Central memory CD4-positive, alpha-beta T cell (primary cell): ENCODE measurements around the gene S100B.
"Not testable (repeated sequence)": the region's sequence is repeated elsewhere in the genome, so short reads cannot be mapped to it uniquely, and the experiment has no call there.

Source experiments
- DNase-seq: peaks from one replicate; pipeline ENCODE4 v3.0.0; 2022
- total RNA-seq, 3 experiments: gene quantifications; one replicate each; lab custom pipeline; 2026; lab: John Stamatoyannopoulos, UW

The S100B gene
- 0 to 0.19 (median 0) reads per million in 3 experiments for total RNA-seq

GRCh38 chr21:46604975-46605766, at the start of gene S100B:
S100B (minus strand) TSS chr21:46605082; CDS start chr21:46602415, 2,667 bp downstream.
- DNase-seq = no peak

GRCh38 chr21:46651121-46651520, 46.2 kb upstream of the S100B start:
- no peak for DNase-seq

DNA sequence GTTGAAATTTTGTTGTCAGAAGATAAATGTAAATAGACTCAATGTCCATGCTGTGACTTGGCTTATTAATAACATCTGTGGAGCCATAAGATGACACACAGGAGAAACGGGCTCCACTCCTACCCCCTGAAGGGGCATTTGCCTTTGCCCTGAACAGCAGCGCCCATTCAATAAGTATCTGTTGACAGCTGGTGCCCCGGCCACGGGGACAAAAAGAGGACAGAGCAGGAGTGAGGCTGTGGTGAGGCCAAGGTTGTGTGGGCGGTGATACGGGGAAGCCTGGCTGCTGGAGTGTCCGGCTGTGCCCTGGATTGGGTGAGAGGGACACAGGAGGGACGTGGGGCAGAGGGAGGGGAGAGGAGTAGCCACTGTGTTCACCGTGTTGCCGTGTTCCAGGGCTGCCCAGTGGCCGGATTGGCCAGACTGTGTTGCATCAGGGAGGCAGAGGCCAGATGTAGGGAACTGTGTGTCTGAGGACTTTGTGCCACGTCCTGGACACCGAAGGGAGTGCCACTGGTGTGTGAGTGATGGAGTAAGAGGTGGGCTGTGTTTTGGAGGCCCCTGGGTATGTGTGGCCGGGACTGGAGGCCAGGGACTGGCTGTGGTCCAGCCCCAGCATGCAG, 45.7 kb upstream of the S100B start:
- no peak for DNase-seq

DNA sequence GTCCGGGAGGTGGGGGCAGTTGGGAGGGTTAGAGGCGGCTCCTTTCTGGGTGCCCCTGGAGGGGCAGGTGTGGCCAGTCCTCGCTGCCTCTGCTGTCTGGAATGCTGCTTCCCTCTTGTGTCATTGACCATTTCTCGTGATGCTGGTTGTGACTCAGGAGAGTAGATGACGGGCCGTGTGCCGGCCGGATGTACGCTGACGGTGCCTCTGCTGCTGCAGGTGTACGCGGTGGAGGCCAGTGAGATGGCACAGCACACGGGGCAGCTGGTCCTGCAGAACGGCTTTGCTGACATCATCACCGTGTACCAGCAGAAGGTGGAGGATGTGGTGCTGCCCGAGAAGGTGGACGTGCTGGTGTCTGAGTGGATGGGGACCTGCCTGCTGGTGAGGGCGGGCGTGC, 44.5 kb upstream of the S100B start:
- no peak for DNase-seq

GRCh38 chr21:46648539-46648938, 43.7 kb upstream of the S100B start:
- no peak for DNase-seq

DNA sequence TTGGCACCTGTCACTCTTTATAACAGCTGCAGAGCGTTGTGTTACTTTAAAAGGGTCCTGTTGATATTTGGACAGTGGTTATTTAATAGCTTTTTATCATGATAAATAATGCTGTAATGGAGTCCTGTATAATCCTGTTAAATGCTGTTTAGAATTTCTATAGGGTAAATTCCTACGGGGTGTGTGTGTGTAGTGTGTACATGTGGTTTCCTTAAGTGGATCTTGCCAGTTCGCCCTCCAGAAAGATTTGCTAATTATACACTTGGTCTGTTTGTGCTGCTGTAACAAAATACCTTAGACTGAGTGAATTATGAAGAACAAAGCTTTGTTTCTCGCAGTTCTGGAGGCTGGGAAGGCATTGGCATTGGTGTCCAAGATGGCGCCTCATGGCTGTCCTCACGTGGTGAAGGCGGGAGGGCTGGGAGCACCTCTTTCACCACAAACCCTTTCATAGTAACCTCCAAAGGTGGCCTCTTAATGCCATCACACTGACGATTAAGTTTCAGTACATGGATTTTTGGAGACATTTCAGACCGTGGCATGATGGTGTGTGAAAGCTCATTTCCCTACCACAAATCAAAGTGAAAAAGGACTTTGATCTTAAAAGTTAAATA, 41.8 kb upstream of the S100B start:
- DNase-seq = no peak

GRCh38 chr21:46645840-46646239, 41.0 kb upstream of the S100B start:
- DNase-seq = no peak

DNA sequence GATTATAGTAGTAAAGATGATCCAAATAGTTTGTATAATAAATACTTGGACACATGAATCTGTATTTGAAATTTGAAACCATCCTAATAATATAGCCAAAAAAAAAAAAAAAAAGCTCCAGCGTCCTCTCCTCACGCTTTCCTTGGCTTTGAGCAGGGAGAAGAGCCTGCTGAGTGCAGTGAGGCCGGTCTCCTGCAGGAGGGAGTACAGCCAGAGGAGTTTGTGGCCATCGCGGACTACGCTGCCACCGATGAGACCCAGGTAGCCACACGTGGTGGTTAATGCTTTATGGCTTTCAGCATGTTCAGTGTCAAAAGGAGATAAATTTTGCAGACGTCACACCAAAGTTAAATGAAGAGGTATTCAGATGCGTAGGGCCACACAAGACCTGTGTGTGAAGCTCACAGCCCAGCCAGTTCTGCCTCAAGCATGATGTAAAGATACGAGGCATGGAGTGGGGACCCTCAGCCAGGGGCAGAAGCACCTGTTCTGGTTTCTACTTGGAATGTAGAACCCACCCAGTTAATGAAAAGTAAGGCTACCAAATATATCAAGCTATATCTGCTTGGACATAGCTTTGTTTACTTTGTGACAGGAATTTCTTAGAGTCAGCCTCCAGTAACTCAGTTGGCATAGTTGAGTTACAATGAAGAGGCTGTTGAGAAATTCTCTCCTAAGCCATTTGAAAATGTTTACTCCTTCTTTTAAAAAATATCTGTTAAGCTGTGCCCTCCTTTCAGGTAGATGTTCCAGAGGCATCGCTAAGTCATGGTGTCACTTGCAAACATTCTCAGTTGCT, 38.7 kb upstream of the S100B start:
- no peak for DNase-seq

DNA sequence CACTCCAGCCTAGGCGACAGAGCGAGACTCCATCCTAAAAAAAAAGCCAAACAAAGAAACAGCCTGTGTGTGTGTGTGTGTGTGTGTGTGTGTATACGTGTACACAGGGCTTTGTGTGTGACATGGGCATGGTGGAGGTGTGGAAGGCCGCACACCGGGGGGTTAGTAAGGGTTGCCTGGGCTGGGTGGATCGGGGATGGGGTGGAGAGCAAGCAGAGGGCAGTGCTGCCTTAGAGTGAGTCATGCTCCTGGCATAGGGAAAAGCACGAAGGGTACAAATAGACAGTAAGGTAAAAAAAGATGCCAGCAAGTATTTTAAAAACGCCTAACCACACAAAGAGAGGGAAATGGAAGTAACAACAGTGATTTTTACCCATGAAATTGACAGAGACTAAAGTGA, 36.8 kb upstream of the S100B start:
- no peak for DNase-seq

GRCh38 chr21:46639489-46640386, 34.9 kb upstream of the S100B start:
- peak; percentile 40 for DNase-seq

DNA sequence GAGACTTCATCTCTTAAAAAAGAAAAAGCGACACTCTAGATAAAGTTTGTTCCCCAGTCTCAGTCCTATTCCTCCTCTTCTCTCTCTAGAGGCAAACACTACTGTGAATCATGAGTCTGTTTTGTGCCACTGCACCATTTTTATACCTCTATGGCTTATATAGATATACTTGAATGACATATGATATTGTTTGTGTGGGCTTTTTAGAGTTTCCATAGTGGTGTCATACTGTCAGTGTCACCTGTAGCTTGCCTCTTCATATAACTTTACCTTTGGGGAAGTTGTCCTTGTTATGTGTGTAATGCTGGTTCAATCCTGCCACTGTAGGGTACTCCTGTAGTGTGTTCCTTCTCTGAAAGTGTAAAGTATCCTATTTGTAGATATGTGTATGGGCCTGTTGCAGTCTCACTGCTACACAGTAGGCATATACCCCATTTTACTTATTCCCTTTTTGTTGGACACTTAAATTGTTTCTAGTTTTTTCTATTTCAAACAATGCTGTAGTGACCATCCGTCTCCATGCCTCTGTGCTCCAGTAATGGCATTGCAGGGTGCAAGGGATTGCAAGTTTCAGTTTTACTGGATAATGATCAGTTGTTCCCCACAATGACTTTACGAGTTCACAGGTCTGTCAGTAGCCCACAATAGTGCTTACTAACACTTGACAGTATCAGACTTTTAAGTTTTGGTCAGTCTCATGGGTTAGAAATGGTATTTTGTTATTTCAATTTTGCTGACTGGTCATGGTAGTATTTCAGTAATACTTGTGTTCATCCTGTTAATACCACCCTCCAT, 33.3 kb upstream of the S100B start:
- DNase-seq = no peak

GRCh38 chr21:46636550-46637285, 31.8 kb upstream of the S100B start:
- DNase-seq = peak; percentile 31

DNA sequence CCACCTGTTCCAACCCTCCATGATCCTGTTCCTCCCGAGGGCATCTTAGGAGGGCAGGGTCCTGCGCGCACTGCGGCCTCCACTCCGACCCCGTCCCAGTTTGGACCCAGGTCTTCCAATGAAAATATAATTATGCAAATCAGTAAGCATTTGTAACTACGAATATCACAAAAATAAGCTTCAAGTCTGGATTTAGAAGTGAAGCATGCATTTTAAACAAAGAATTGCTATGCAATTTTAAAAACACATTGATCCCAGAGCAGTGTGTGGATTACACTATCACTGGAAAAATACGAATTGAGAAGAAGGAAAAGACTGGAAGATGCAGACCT, 31.3 kb upstream of the S100B start:
- no peak for DNase-seq

- DNase-seq = peak; percentile 98
Measured at GRCh38 chr21:46635324-46636180, 30.7 kb upstream of the S100B start, which contains the start of gene PRMT2. PRMT2 (plus strand) TSS chr21:46635674; CDS start chr21:46636952, 1,278 bp downstream.

GRCh38 chr21:46634966-46635323, 30.1 kb upstream of the S100B start:
- DNase-seq = no peak

GRCh38 chr21:46634427-46634826, 29.5 kb upstream of the S100B start:
- DNase-seq = no peak

GRCh38 chr21:46633566-46633965, 28.7 kb upstream of the S100B start:
- DNase-seq = peak; percentile 69

DNA sequence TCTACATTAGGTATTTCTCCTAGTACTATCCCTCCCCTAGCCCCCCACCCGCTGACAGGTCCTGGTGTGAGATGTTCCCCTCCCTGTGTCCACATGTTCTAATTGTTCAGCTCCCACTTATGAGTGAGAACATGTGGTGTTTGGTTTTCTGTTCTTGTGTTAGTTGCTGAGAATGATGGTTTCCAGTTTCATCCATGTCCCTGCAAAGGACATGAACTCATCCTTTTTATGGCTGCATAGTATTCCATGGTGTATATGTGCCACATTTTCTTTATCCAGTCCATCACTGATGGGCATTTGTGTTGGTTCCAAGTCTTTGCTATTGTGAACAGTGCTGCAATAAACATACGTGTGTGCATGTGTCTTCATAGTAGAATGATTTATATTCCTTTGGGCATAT, 26.0 kb upstream of the S100B start:
- DNase-seq = not testable (repeated sequence)

DNA sequence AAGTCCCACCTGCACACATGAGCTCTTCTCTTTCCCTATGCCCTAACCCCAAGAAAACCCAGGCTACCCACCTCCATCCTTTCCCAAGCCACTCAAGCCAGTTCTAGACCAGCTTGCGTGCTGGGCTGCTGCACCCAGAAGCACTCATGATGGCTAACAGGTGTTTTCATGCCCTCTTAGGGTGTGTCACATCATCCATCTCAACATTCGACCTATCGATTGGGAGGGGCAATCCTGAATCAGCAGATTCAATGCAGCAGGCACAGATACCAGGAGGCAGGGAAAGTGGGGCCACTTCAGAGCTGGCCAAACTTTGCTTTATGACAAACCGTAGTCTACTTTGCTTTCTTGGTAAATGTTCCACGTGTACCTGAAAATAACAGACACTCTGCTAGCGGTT, 24.0 kb upstream of the S100B start:
- no peak for DNase-seq

- DNase-seq = no peak
Measured at GRCh38 chr21:46627726-46628125, 22.8 kb upstream of the S100B start.
